ENCODE results near the gene CDH13. TPM values are rescaled to one million over a fixed set of nuclear protein-coding genes. Genes with fewer than 3 reads are reported as not detected.

The CDH13 gene
- total and polyA plus RNA-seq, 2 of the 8 experiments (the other 6 are each of a cell fraction or from before 2014, with no cell fraction given) = 2.3 to 2.4 TPM

- no peak for TF ChIP-seq HDAC6 (IDR thresholded peaks at IDR 0.05; ENCODE audit: low read depth, low read length)
- TF ChIP-seq CHD2 (IDR thresholded peaks at IDR 0.05; ENCODE audit: low read length) = no peak
- TF ChIP-seq RAD21 (IDR thresholded peaks at IDR 0.05 in 1 of 2, conservative IDR thresholded peaks at IDR 0.05 in 1 of 2; ENCODE audit: low read depth in 2 of 2, low read length in 2 of 2) = no peak
- Histone ChIP-seq H4K91ac (replicated peaks; ENCODE audit: insufficient read length, low read length) (no peak overlapping the region), H3K9me3 (ENCODE audit: insufficient read depth in 2 of 2, low read depth in 1 of 2, low read length in 1 of 2) (peaks cover 3 to 12% of the 10 kb centered on the region in 2 experiments; a peak in 3 of 4 replicates), H3K4me2 (ENCODE audit: insufficient read depth in 1 of 2, low read depth in 2 of 2, low read length in 2 of 2) (no peak overlapping the region), H3K27ac (ENCODE audit: low read depth, low read length) (no peak overlapping the region), H2BK5ac (ENCODE audit: low read depth, low read length) (no peak overlapping the region), H2BK120ac (replicated peaks; ENCODE audit: low read depth, low read length) (no peak overlapping the region), H3K79me2 (ENCODE audit: control insufficient read depth in 1 of 2, insufficient read depth in 2 of 2, low read length in 2 of 2) (no peaks in the 10 kb centered on the region), H3K36me3 (ENCODE audit: control insufficient read depth in 2 of 4, insufficient read depth in 4 of 4, low read length in 3 of 4) (no peaks in the 10 kb centered on the region), H2AFZ (ENCODE audit: low read length) (no peak overlapping the region), H2BK15ac (ENCODE audit: low read length) (no peak overlapping the region), H3K9ac (replicated peaks in 1 of 4; ENCODE audit: extremely low read depth in 1 of 4, low read depth in 3 of 4, low read length in 3 of 4) (no peak overlapping the region), H3K4me1 (replicated peaks in 1 of 4; ENCODE audit: control insufficient read depth in 3 of 4, insufficient read depth in 4 of 4, low read length in 3 of 4) (no peaks in the 10 kb centered on the region), H3K23me2 (ENCODE audit: low read depth, low read length) (no peaks in the 10 kb centered on the region), H3K4ac (replicated peaks; ENCODE audit: insufficient read length, low read depth, low read length) (no peak overlapping the region), H3K27me3 (replicated peaks in 1 of 4; ENCODE audit: control insufficient read depth in 3 of 4, extremely low read depth in 1 of 4, insufficient read depth in 3 of 4, low read length in 3 of 4) (no peaks in the 10 kb centered on the region), H3K23ac (ENCODE audit: insufficient read length) (no peak overlapping the region), H2BK20ac (ENCODE audit: low read length) (no peak overlapping the region), H4K5ac (ENCODE audit: insufficient read length, low read depth, low read length) (no peak overlapping the region), H3K18ac (ENCODE audit: extremely low read depth, low read length) (no peak overlapping the region), H2AK5ac (ENCODE audit: low read depth, low read length) (no peak overlapping the region), H3K56ac (replicated peaks; ENCODE audit: insufficient read length, low read depth, low read length) (no peak overlapping the region), H4K20me1 (replicated peaks in 1 of 2; ENCODE audit: control insufficient read depth in 1 of 2, insufficient read depth in 2 of 2, low read length in 2 of 2) (no peaks in the 10 kb centered on the region), H3K4me3 (ENCODE audit: extremely low read depth in 1 of 4, insufficient read depth in 2 of 4, low read depth in 3 of 4, low read length in 4 of 4) (no peak overlapping the region), H3K79me1 (ENCODE audit: low read depth, low read length) (no peaks in the 10 kb centered on the region), H4K8ac (ENCODE audit: extremely low read depth, insufficient read depth, low read length) (no peak overlapping the region), H2BK12ac (ENCODE audit: low read depth, low read length) (no peak overlapping the region), H3K14ac (ENCODE audit: insufficient read length) (no peak overlapping the region)
- DNase-seq (ENCODE audit: low read depth in 1 of 2, low spot score in 2 of 2) = no peak
- WGBS, 2 experiments (ENCODE audit: extremely low coverage in 1 of 2, insufficient coverage in 1 of 2, insufficient read length in 1 of 2, insufficient replicate concordance in 2 of 2, low coverage in 1 of 2, low lambda C conversion rate in 2 of 2, missing lambda C conversion rate in 1 of 2) = 88% methylated on average over 2 of the region's 2 CpGs; no CpG with 5 or more reads in 1 of the 2 experiments
- FAIRE-seq = no peak
- ChIA-PET CTCF (ENCODE audit: partially characterized antibody) (no interaction called here), POLR2A (ENCODE audit: partially characterized antibody) (no interaction called here)
Measured at GRCh38 chr16:83100679-83101078, 473.9 kb downstream of the CDH13 start.
